ENCODE data around the gene CACNB4.

Gene CACNB4

DNA sequence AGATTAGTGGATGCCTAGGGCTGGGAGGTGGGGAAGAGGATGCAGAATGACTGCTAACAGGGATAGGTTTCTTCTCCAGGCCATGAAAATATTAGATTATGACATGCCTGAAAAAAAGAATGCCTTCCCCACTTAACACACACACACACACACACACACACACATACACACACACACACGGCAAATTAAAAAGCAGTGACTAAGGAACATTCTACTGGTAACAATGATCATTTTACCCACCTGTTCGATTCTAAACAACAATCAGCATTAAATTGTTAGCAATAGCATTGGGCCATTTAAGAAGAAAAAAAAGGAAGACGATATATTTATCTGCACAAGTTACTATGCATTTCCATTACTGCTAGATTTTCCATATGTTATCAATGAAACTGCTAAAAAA is 10.8 kb downstream of the CACNB4 start:
- no peak for DNase-seq (ENCODE audit: low spot score)

DNA sequence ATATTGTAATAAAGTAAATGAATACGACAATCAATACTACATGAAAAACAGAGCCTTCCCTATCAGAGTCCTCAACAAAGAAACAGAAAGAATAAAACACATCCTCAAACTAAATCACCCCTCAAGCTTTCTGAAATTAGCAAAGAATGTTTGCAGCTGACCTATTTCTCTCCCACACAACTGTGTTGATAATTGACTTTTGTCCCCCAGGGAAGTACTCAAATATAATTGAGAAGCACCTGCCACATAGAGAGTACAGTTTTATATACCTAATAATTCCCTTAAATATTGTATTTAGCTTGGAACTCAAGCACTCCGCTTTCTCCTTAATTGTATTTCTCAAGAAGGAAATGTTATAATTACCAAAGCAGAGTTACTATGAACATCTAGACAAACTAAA is 12.6 kb downstream of the CACNB4 start:
- DNase-seq (ENCODE audit: low spot score), result no peak

DNA sequence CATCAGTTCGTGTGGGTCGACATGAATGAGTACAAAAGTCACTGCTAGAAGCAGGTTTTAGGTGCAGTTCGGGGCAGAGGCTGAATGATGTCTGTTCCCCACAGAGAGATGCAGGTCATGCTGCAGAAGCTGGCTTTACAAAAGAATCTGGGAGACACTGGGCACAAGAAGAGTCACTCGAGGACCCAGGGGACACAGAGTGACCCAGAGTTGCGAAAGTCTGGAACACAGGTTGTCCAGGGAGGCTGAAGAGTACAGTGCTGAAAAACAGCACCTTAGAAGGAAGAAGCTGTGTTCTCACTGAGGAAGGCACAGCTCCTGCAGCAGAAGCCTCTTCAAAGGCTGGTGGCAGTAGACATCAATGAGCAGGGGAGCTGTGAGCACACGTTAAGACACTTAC is 14.8 kb downstream of the CACNB4 start:
- no peak for DNase-seq (ENCODE audit: low spot score)

DNA sequence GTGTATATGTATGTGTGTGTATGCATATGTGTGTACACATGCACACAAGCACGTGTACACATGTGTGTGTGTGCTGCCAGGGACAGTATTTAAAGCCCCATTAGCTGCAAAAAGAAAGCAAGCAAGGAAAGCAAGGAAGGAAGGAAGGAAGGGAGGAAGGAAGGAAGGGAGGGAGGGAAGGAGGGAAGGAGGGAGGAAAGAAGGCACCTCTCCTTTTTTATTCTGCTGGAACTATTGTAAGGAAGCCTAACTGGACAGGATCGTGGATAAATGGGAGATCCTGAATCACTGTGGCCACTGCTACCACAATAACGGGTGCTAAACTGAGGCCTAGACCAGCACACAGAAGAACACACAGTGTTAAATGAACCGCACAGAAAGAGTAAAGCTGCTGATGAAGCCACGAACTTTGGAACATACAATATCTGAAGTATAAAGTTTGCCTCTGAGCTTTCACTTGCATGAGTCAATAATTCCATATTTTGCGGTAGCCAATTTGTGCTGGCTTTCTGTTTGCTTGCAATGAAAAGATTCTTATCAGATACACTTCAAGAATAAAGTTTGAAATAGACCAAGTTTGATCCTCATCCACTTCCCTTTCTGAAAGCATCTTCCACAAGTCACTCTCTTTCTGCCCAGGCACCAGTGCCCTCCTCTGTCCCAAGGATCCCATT is 15.5 kb downstream of the CACNB4 start:
- DNase-seq (ENCODE audit: low spot score), result no peak

DNA sequence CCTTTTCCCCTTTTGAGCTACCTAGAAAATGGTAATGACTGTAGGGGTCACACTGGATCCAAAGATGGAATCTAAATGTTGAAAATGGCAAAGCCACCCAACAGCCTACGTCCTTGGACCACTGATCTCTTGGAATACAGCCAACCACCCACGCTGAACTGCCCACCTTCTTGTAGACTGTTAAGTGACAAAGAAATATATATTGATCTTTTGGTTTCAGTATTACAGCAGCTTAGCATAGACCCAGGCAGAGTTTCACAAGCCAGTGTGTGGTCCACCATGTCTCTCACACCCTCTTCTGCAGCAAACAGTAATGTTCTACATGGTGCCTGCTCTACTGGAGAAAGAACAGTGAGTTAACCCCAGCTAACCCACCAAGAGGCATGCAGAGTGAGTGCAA is 20.2 kb downstream of the CACNB4 start:
- no peak for DNase-seq (ENCODE audit: low spot score)

DNA sequence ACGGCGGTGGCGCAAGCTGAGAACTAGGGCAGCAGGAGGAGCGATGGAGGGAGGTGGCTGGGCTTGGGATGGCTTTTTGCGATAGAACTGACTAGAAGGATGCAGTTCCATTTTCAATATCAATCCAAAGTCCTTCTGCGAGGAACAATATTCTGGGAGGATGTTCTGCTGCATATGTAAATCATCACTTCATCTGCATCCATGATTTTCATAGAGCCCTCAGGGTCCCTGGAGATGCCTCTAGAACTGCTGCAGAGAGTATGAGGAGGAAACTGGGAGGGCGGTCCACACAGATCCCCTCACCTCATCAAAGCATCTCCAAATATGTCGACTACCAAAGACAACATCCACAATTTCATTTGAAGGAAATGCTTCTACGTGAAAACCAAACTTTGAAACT is 20.8 kb downstream of the CACNB4 start:
- DNase-seq (ENCODE audit: low spot score), result no peak

DNA sequence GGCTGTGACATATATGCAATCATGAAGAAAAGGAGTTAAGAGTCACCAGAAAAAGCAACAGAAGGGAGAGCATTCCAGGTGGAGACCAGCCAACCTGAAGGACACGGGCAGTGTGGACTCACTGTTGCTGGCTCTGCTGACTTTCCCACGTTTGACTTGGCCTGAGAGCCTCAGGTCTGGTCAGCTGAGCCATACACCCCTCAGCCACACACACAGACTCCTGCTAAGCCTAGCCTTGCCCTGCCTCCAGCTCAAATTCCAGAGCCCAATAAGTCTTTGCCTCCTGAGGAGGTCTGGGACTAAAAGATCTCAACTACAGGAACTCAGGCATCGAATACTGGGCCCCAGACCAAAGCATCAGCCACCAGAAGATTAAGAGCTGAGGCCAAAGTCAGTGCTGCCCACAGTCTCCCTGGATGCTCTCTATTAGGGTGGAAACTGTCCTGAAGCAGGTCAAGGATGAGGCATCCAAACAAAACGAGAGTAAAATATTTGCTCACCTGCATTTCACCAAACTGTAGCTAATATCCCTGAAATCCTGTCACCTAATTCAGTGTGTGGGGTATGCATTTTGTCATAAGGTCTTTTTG is 23.3 kb downstream of the CACNB4 start:
- no peak for DNase-seq (ENCODE audit: low spot score)

DNA sequence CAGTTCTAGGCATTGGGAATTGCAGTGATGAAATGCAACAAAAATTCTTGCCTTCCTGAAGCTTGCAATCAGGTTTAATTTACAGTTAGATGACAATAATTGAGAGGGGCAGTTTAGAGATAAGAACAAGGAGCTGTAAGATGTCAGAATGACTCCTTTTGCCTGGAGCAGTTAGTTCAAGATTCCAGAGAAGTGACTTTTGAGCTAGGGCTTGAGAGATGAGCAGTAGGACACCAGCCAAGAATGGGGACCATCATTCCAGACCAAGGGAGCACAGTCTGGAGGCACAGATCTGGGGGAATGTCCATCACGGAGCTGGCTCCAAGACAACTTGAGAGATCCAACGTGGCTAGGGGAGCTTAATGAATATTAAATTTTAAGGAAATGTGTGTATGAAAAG is 26.8 kb downstream of the CACNB4 start:
- DNase-seq (ENCODE audit: low spot score), result no peak

DNA sequence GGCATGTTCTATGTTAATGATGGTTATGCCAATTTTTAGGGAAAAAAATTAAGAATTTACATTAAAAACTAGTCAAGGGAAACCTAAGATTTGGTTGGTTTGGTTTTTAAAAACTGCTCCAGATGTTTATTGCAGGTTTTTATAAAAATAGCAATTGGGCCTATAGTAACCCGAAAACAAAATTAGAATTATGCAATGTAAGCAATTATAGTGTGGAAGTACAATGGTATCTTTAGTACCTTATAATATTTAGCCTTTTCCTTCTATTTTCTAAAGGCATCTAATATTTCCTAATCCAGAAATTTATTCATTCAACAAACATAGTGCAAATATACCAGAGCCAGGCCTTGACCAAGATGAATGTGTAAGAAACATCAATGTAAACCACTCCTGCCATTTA is 27.3 kb downstream of the CACNB4 start:
- no peak for DNase-seq (ENCODE audit: low spot score)

DNA sequence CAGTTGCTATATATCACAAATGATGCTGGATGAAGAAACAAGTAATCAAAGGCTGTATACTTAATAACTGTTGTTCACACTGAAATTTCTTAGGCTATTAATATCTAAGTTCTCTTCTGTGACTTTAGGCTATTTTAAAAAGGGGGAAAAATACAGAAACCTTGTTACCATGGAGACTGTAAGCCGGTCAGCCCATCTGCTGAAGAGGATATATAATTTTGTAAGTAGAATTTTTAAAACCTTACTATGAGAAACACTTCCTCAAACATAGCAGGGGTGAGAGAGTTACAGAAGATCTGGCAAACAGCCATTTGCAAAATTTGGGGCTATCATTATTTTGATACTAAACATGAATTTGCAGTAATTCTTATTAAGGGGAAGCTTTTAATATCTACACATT is 27.8 kb downstream of the CACNB4 start:
- DNase-seq (ENCODE audit: low spot score), result no peak

DNA sequence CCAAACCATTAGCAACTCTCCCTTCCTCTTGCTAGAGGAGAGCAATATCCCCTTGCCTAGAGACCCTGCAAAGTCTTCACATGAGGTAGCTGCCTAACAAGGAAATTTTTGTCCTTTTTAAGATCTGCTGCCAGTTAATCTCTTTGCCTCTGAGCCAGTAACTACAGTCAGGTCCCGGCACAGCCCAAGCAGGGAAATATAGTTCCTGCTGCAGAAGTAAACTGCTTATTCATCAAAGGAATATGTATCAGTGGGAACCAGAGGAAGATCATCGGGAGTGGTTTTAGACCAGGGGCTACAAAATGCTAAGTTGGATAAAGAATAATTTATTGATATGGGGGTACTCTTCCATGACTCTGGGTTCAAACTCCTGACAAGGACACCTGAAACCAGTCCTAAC is 30.6 kb downstream of the CACNB4 start:
- DNase-seq (ENCODE audit: low spot score), result no peak

DNA sequence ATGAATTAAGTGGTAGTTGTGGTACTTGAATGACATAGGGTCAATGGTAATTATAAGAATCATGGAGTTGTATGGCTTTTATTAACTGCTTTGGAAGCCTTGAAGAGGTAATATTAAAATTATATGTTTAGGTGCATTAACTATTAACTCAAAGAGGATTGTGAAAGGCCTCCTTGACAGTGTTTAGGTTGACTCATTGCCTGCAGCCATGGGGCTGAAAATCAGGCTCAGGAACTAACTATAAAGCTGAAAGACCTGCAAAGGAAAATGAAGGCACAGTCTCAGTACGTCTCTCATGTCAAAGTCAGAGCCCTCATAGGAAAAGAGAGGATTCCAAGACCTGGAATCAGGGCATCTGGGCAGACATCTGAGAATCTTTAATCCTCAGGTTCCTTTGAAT is 31.0 kb downstream of the CACNB4 start:
- DNase-seq (ENCODE audit: low spot score), result no peak

DNA sequence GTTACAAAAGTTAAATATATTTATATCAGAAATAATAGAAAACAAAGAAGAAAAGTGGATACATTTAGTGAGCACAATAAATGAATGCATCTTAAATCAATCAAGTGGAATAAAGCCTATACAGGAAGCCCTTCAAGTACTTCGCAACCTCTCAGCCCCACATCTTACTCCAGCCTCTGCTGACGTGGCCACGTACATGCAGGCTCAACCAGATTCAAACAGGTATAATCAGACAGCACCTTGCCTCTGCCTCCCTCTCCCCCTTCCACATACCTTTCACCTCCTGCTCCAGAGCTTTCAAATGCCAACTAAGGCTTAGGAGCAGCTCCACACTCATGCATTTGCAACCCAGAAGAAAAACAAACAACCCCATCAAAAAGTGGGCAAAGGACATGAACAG is 32.9 kb downstream of the CACNB4 start:
- no peak for DNase-seq (ENCODE audit: low spot score)

DNA sequence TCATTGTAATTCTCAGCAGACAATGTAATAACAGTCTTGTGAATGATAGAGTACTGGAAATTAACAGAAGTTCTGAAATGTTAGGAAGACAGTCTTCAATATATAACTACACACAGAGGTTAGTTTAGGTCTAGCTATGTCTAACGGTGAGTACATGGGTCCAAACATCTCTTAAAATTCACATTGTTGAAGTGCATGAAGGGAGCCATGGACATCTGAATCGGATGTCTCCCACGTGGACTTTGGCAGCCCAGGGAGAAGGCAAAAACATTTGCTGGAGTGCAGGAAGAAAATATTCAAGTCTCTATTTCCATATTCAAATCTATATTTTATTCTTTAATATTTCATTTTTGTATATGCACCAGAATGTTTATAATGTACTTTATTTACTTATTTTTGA is 34.8 kb downstream of the CACNB4 start:
- no peak for DNase-seq (ENCODE audit: low spot score)

DNA sequence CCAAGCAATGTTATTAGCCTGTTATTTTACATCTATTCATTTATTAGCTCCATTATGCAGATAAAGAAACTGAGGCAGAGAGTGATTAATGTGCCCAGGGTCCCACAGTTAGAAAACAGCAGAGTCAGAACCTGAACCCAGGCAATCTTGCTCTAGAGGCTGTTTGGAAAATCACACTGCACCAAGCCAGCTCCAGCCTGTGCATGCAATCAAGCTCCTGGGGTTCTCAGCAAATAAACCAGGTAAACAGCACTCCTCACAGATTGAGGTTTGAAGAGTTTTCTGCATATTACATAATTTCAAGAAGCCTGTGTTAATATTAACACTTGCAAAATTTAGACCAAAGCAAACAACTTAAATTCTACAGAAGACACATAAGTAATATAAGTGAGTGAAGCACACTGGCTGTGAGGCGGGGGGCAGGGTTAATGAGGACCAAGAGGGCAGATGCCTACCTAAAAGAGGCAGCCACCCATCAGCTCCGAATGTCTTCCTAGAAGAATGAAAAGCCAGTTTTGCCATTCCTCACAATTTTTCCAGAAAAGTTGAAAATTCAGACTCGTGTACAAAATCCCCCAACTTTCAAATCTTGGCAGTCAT is 35.4 kb downstream of the CACNB4 start:
- no peak for DNase-seq (ENCODE audit: low spot score)

DNA sequence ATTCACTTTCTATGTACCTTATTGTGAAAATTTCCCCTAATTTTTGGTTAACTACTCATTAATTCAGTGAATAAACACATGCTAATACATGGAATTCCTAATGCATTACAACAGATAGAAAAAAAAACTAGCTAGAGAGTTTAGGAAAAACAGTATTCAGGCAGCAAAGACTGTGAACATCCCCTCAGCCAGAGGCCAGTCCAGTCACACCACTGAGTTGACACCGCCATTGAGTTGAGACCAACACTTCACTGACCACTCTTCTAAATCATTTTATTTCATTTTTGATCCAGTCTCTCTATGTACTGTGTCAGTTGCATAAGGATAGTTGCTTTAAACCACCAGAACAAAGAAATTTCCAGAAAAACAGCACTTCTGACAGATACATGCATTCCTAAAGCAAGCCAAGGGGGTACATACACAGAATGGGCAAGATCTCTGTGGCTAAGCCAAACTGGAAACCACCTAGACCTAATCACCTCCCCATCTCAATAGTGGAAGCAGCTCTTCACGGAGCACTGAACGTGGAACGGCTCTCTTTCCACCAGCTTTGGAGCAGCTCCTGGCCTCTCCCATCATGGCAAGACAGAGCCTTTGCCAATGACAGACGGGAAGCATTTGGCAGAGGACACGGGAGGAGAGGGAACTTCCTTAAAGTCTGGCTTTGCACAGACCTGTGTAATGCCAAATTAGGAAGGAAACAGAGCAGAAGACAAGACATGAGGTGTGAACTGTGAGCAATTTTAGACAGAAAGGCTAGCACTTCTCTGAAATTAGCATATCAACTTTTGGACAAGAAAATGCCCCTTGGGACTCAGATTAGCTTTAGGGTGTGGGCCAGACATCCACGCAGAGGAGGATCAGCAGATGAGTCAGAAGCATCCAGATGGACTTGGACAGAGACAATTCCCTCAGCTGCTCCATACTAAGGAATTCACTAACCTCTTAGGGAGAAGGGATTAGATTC is 36.4 kb downstream of the CACNB4 start:
- DNase-seq (ENCODE audit: low spot score), result peak; percentile 58

DNA sequence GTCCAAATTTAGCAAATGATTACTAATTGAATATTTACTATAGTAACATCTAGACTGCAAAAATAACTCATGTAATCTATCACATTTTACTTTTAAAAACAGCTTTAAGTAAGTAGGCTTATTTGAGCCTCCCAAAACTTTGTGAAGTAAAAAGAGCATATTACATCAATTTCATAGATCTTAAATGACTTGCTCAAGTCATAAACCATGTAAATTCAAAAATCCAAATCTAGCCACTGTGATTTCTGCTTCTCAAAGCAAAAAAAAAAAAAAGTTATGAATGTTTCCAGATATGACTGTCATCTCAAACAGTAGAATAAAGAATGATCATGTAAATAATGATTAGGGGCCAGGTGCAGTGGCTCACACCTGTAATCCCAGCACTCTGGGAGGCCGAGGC is 37.5 kb downstream of the CACNB4 start:
- DNase-seq (ENCODE audit: low spot score), result no peak

DNA sequence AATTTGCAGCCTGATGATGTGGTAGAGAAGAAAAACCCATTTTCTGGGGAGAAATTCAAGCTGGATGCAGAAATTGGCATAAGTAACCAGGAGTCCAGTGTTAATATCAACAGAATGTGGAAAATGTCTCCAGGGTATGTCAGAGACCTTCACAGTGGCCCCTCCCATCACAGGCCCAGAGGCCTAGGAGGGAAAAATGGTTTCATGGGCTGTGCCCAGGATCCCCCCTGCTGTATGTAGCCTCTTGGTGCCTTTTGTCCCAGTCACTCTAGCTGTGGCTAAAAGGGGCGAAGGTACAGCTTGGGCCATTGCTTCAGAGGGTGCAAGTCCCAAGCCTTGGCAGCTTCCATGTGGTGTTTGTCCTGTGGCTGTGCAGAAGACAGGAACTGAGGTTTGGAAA is 40.2 kb downstream of the CACNB4 start:
- DNase-seq (ENCODE audit: low spot score), result no peak

DNA sequence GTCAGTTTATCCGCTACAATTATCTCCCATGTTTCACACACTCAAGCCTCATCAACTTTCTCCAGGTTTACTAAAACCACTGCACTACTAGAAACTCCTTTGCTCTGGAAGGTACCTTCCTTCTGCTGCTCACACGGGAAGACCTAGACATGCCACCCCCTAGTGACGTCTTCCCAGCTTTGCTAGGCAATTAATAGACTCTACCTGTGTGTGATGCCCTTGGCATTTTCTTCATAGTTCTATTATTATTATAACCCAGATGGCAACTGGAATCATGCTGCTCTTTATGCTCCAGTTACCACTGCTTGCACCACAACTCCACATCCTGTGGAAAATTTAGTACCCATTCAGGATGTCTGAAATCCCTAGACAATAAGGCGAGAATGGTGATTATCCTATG is 42.4 kb downstream of the CACNB4 start:
- no peak for DNase-seq (ENCODE audit: low spot score)

DNA sequence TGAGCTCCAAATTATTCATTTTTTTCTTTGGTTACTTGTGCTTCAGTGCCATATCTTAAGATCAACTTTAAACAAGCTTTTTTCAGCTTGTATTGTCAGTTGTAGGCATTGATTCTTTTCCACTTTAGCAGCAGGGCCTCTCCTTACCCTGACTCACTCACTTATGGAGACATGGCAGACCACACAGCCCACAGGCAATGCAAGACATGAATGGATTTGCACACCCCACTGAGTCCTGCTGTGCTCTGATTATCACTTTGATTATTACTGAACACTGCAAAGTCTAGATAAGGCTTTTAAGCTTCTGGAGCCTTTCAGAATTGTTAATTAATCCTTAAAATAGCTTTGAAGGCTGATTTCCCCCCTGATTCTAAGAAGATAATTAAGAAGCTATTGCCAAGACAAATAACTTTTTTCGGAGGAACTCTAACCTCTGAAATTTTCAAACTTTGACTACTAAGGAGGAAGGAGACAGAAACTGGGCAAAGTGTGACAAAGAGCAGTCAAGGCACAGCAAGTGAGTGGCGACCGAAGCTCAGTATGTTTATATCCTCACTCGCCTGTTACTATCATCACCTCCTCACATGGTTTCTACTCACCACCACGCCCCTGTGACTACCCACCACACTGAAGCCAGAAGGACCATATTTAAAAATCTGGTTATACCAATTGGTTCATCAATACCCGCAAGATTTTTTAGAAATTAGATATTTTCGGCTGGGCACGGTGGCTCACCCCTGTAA is 43.3 kb downstream of the CACNB4 start:
- no peak for DNase-seq (ENCODE audit: low spot score)

DNA sequence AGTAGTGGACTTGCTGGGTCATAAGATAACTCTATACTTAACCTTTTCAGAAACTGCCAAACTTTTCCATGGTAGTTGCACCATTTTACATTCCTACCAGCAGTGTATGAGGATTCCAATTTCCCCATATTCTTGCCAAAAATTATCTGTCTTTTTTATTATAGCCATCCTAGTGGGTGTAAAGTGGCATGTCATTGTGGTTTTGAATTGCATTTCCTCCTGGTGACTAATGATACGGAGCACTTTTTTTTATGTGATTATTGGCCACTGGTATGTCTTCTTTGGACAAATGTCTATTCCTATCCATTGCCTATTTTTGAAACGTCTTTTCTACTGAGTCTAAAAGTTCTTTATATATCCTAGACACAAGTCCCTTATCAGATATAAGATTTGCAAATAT is 44.3 kb downstream of the CACNB4 start:
- no peak for DNase-seq (ENCODE audit: low spot score)

DNA sequence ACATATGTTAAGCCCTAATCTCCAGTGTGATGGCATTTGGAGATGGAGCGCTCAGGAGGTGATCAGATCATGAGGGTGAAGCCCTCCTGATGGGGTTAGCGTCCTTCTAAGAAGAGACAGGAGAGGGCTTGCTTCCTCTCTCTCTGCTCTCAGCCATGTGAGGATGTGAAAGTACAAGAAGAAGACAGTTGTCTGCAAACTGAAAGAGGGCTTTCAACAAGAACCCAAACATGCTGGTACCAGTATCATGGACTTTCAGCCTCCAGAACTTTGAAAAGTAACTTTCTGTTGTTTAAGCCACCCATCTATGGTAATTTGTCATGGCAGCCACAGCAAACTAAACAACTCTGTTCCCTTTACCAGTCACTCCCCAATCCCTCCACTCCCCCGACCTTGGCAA is 47.4 kb downstream of the CACNB4 start:
- no peak for DNase-seq (ENCODE audit: low spot score)

All from AG08396 (cell line).